Measurements from ENCODE around the gene NAALADL2.
"Not testable (repeated sequence)": the region's sequence is repeated elsewhere in the genome, so short reads cannot be mapped to it uniquely, and the experiment has no call there.

NAALADL2 gene

DNA sequence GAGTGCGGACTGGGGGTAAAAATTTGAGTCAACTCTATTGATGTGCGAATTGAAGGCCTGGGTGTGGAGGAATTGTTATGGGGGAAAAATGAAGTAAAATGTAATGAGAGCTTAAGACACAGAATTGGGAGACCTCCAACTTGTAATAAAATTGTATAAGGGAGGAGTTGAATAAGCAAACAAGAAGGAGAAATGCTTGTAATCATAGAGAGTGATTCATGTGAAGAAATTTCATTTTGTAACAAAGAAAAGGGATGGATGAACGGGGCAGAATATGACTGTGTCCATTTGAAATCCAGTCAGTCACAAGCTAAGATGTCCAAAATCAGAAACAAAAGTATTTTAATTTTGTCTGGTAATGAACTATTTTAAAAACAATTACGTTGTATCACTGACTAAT is 552.3 kb downstream of the NAALADL2 start:
- no peak for TF ChIP-seq CTCF (conservative IDR thresholded peaks at IDR 0.05; ENCODE audit: low read depth, low read length)
- H3K4me3 ChIP-seq (ENCODE audit: low read length): no peak overlapping the region
- no peak for DNase-seq (ENCODE audit: low read depth)

- no peak for DNase-seq (ENCODE audit: low read depth)
Observed at GRCh38 chr3:175411946-175412345, 552.8 kb downstream of the NAALADL2 start.

DNA sequence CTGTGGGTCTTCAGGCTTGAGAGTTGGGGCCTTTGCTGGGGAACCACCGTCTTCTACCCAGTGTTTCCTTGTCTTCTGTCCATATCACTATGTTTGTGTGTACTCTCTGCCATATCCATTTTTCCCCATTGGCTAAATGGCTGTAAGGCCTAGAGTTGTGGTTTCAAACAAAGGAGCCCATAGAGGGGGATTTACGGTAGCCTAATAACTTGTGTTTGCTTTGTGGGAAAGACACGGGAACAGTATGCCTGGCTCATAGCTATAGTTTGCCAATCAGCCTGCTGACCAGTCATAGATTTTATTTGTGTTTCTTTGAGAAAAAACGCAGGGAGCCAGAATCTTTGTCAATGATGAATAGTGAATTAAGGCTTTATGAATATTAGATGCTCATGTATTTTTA is 554.8 kb downstream of the NAALADL2 start:
- no peak for TF ChIP-seq CTCF (conservative IDR thresholded peaks at IDR 0.05; ENCODE audit: low read depth, low read length)
- DNase-seq (ENCODE audit: low read depth): no peak
- no peak overlapping the region for H3K4me3 ChIP-seq (ENCODE audit: low read length)

More at GRCh38 chr3:175411946-175412345, 552.8 kb downstream of the NAALADL2 start:
- no peak for TF ChIP-seq CTCF (conservative IDR thresholded peaks at IDR 0.05; ENCODE audit: low read depth, low read length)
- no peak overlapping the region for H3K4me3 ChIP-seq (ENCODE audit: low read length)

GRCh38 chr3:175416600-175416999 is 557.5 kb downstream of the NAALADL2 start:
- TF ChIP-seq CTCF (conservative IDR thresholded peaks at IDR 0.05; ENCODE audit: low read depth, low read length): no peak
- H3K4me3 ChIP-seq (ENCODE audit: low read length): no peak overlapping the region
- no peak for DNase-seq (ENCODE audit: low read depth)

GRCh38 chr3:175417426-175417825 is 558.3 kb downstream of the NAALADL2 start:
- H3K4me3 ChIP-seq (ENCODE audit: low read length): no peak overlapping the region
- DNase-seq (ENCODE audit: low read depth): no peak
- no peak for TF ChIP-seq CTCF (conservative IDR thresholded peaks at IDR 0.05; ENCODE audit: low read depth, low read length)

- no peak for TF ChIP-seq CTCF (conservative IDR thresholded peaks at IDR 0.05; ENCODE audit: low read depth, low read length)
- no peak overlapping the region for H3K4me3 ChIP-seq (ENCODE audit: low read length)
- DNase-seq (ENCODE audit: low read depth): no peak
Observed at GRCh38 chr3:175421902-175422301, 562.8 kb downstream of the NAALADL2 start.

- no peak for DNase-seq (ENCODE audit: low read depth)
- no peak for TF ChIP-seq CTCF (conservative IDR thresholded peaks at IDR 0.05; ENCODE audit: low read depth, low read length)
- H3K4me3 ChIP-seq (ENCODE audit: low read length): no peak overlapping the region
Observed at GRCh38 chr3:175422744-175423143, 563.6 kb downstream of the NAALADL2 start.

DNA sequence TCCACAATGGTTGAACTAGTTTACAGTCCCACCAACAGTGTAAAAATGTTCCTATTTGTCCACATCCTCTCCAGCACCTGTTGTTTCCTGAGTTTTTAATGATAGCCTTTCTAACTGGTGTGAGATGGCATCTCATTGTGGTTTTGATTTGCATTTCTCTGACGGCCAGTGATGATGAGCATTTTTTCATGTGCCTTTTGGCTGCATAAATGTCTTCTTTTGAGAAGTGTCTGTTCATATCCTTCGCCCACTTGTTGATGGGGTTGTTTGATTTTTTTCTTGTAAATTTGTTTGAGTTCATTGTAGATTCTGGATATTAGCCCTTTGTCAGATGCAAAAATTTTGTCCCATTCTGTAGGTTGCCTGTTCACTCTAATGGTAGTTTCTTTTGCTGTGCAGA is 564.7 kb downstream of the NAALADL2 start:
- not testable (repeated sequence) for H3K4me3 ChIP-seq (ENCODE audit: low read length); DNase-seq (ENCODE audit: low read depth)

Data from retinal pigment epithelial cell (primary cell).